H1 (cell line): ENCODE results near the gene NDUFS8. TPM values are rescaled to one million over a fixed set of nuclear protein-coding genes. Genes with fewer than 3 reads are reported as not detected.

Source experiments
- BACH1 ChIP-seq: IDR thresholded peaks from 2 replicates; pipeline ENCODE4 v1.6.1; 2012; ENCODE audit warnings: low read length, improper control_type of control experiment
- GABPA ChIP-seq: IDR thresholded peaks from 2 replicates; pipeline ENCODE4 v1.6.1; 2011; ENCODE audit warnings: mild to moderate bottlenecking, low read length, moderate library complexity, borderline replicate concordance; ENCODE audit not compliant: insufficient read depth
- GTF2F1 ChIP-seq: IDR thresholded peaks from 2 replicates; pipeline ENCODE4 v1.6.1; 2012; ENCODE audit warnings: low read depth, low read length, improper control_type of control experiment, borderline replicate concordance
- MAX ChIP-seq: IDR thresholded peaks from 2 replicates; pipeline ENCODE4 v1.6.1; 2012; ENCODE audit warnings: inconsistent platforms
- POLR2A ChIP-seq, 2 experiments: IDR thresholded peaks; 1 replicate in 1 of 2; 2 replicates in 1 of 2; pipeline ENCODE4 v1.6.1; 2011; ENCODE audit warnings: low read depth in 2 of 2, low read length in 2 of 2, mild to moderate bottlenecking in 2 of 2; ENCODE audit errors: control extremely low read depth in 1 of 2
- RBBP5 ChIP-seq: IDR thresholded peaks from 2 replicates; pipeline ENCODE4 v1.7.1; 2012; ENCODE audit warnings: low read depth, mild to moderate bottlenecking, inconsistent platforms, low read length, moderate library complexity, borderline replicate concordance
- SIN3A ChIP-seq, 2 experiments: IDR thresholded peaks in 1 of 2; conservative IDR thresholded peaks in 1 of 2; 2 replicates each; pipeline ENCODE4 v1.6.1; 2011 to 2012; ENCODE audit warnings: low read length in 2 of 2, improper control_type of control experiment in 1 of 2, low read depth in 1 of 2, mild to moderate bottlenecking in 1 of 2
- TBP ChIP-seq: IDR thresholded peaks from 2 replicates; pipeline ENCODE4 v1.6.1; 2011; ENCODE audit warnings: low read depth, low read length, improper control_type of control experiment
- TCF12 ChIP-seq: IDR thresholded peaks from 2 replicates; pipeline ENCODE4 v1.6.1; 2011; ENCODE audit warnings: low read depth, mild to moderate bottlenecking, low read length
- polyA plus RNA-seq, 7 experiments: library from polyadenylated mRNA; depleted of rRNA in 3 of 7; stranded (reverse) in 5 of 7; unstranded in 2 of 7; fragments of >200 nt in 5 of 7; fragments of 200-250 nt in 2 of 7; gene quantifications; 1 replicate in 5 of 7; 2 replicates in 1 of 7; 4 replicates in 1 of 7; pipeline versions ENCODE4 v1.2.1 to v1.2.3, GENCODE V29; 2011 to 2013; ENCODE audit warnings: missing spikeins in 2 of 7, mixed read lengths in 2 of 7
- total RNA-seq: library from RNA; stranded (reverse); fragmentation: NEBNext Ultra II Directional; extraction: Animal tissue kit (Norgen Biotek cat#: 25700); gene quantifications from 2 replicates; pipeline ENCODE4 v1.2.1, GENCODE V29; 2021

NDUFS8 gene
- total and polyA plus RNA-seq, 2 of the 8 experiments (the other 6 are each of a cell fraction or from before 2014, with no cell fraction given) = 182 to 291 TPM

GRCh38 chr11:68006606-68007166 lies 23.8 kb upstream of the NDUFS8 start (continued):
- no peak for TF ChIP-seq GTF2F1
- no peak for TF ChIP-seq TCF12
- no peak for TF ChIP-seq RBBP5
- no peak for TF ChIP-seq TBP
- TF ChIP-seq BACH1 = no peak
- no peak for TF ChIP-seq POLR2A (IDR thresholded peaks at IDR 0.05; ENCODE audit: control extremely low read depth in 1 of 2, low read depth in 2 of 2, low read length in 2 of 2)
- no peak for TF ChIP-seq SIN3A (conservative IDR thresholded peaks at IDR 0.05 in 1 of 2, IDR thresholded peaks at IDR 0.05 in 1 of 2; ENCODE audit: low read depth in 1 of 2, low read length in 2 of 2)
- TF ChIP-seq MAX = no peak
- TF ChIP-seq GABPA = no peak
